HG03066 (cell line): ENCODE measurements around the gene SLC28A1.

ENCODE experiments used
- ATAC-seq: cut with Tn5 transposase; IDR thresholded peaks from one replicate; pipeline ENCODE4 v1.9.1; 2021; ENCODE audit warnings: low read depth; ENCODE audit not compliant: unreplicated experiment

Gene SLC28A1

DNA sequence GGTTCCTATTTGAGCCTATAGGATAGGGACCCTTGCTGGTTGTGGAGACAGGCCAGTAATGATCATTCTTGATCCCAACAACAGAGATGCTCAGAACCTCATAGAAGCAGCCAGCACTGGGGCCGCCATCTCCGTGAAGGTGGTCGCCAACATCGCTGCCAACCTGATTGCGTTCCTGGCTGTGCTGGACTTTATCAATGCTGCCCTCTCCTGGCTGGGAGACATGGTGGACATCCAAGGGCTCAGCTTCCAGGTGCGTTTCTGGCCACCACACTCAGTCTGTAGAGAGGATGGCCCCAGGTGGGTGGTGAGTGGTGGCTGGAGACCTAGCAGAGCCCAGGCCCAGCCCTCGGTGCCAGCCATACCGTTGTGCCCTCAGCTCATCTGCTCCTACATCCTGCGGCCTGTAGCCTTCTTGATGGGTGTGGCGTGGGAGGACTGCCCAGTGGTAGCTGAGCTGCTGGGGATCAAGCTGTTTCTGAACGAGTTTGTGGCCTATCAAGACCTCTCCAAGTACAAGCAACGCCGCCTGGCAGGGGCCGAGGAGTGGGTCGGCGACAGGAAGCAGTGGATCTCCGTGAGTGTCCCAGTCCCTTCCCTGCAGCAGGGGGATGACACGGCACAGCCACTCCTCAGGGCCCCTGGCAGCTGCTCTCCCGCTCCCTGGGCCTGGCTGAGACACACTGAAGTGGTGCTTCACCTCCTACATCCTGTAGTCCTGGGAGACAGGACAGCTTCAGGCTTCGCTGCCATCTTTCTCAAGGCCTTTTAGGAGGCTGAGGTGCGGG, 50.7 kb downstream of the SLC28A1 start:
- ATAC-seq = no peak

DNA sequence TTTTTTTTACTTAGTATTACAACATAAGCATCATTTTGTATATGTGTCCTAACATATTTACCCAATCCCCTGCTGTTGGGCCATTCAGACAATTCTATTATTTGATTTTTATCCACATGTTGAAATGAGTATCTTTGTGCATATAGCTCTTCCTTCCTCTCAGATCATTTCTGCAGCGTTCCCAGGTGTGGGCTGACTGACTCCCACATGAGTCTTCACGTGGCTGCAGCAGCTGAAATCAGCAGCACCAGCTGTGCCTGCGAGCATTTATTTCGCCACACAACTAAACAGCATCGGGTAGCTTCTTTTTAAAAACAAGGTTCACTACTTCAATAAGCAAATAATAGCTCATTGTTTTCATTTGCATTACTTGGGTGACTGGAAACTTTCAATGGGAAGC, 52.7 kb downstream of the SLC28A1 start:
- ATAC-seq = no peak

DNA sequence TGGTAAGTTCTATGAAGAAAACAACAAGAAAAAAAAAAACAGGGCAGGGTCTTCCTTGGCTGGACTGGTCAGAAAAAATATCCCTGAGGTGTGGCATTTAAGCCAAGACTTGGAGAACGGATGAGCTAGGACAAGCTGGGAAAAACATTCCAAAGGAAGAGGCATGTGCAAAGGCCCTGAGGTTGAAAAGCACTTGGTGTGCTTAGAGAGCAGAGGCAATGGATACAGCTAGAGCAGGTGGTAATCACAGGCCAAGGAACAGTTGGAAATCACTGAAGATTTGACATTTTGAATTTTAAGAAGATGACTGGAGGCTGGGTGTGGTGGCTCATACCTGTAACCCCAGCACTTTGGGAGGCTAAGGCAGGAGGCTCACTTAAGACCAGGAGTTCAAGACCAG, 54.3 kb downstream of the SLC28A1 start:
- no peak for ATAC-seq

DNA sequence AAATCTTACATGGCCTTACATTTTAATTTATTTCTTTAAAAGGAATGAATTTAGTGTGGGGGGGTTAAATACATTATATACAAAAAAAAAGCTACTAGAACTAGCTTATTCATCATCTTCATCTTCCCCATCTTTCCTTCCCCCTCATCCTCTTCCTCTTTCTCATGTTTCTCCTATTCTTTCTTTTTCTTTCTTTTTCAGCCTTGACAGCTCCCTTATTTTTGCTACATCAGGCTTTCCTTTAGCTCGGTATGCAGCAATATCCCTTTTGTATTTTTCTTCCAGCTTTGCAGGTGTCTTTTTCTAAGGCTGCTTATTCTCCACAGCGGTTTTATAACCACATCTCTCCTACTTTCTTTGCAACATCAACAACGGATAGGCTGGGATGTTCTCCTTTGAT, 55.9 kb downstream of the SLC28A1 start:
- ATAC-seq = no peak

DNA sequence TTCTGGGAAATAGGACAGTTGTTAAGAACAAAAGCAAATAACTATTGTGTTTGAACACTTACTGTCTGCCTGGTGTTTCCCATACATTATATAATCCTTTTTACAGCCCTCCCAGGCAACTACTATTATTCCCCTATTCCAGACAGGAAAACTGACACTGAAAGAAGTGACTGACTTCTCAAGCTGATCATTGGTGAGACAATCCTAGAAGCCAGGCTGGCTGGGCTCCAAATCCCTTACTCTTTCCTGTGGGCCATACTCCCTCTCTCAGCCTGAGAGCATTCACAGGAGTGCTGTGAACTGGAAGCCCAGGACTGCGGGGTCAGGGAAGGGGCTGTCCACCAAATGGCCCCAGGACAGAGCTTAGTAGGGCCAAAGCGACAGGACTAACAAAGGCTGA, 58.0 kb downstream of the SLC28A1 start:
- no peak for ATAC-seq

DNA sequence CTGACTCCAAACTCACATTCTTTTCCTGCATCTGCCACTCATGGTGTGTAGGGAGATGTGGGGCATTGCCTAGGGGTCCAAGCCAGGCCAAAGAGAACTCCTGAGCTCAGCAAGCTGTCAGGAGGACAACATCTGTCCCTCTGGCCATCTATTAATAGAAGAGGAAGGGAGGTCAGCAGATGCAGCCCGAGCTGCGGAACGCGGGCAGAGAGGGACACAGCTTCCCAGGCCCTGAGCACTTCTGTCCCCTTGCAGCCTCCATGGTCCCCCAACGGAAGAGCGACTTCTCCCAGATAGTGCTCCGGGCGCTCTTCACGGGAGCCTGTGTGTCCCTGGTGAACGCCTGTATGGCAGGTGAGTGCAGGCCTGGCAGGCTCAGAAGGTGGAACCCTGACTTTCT, 59.8 kb downstream of the SLC28A1 start:
- ATAC-seq = no peak

DNA sequence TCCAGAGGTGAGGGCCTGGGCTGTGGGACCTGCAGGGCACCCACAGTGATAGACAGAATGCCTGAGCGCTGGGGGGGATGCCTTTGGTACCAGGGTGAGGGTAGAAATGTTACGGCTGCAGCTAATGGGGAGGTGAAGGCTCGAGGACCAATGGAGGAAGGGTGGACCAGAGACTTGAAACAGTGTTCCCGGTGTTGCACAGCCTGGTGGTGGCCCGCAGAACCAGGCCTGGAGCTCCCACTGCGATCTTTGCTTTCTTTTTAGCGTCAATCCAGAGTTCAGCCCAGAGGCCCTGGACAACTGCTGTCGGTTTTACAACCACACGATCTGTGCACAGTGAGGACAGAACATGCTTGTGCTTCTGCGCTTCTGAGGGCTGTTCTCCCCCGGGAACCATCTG, 60.4 kb downstream of the SLC28A1 start:
- no peak for ATAC-seq

DNA sequence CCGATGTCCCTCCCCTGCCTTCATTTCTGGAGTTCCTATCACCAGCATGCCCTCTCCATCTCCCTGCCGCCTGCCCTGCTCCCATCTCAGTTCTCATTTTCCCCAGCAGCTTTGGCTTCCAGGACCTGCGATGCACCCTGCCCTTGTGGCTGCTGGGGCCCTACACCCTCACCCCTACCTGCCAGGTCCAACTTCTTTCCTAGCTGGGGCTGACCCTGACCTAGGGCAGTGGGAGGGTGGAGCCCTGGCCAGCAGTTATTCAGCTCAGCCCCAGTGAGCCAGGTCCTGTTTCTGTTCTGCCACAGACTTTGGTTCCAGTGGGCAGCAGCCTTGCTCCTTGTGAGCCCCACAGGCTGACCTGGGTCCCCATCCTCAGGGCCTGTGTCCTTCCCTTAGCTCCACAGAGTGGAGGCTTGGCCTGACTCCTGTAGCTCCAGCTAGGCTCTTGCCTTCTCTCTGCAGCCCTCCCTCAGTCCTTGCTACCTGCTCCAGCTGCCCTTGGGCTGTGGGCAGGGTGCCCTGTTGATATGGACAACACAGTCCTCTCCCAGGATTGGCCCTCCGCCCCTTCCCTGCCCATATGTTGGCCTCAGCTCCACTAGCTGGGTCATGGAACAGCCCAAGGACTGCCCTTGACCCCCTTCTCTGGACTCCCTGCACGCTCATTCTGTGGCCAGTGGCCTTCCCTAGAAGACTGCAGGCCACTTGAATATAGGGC, 62.5 kb downstream of the SLC28A1 start:
- ATAC-seq = no peak

DNA sequence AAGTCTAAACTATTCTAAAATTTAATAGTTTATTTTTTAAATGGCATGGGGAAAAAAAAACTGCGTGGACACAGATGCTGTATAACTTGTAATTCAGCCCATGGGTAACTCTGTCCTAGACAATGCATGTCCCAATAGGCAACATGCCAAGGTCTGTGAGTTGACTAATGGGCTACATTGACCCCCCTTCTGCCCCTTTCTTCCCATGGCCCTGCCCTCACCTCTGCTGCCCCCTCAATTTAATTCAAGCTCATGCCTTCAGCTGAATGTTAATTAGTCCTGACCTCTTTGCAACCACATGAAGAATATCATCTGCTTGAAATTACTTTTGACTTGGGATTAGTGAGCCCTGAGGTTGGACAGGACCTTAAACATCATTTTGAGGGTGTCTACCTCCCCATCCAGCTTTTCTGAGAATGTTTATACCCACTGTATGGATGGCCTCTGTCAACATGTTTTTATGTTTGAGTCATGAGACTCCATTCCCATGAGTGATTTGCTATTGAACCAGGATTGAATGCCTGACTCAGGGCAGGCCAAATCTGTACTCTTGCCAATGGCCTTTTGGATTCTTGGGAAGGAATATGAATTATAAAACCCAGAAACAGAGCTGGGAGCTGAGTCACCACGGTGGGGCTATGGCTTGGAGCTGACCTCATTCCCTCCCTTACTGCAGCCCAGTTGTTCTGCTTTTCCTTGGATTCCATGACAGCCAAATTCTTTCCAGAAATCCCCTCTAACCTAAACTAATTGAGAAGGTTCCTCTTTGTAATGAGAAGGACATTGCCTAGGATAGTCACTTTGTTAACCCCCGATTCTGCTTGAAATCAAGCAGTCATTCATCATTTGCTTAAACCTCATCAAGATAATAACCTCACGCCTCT, 63.7 kb downstream of the SLC28A1 start:
- no peak for ATAC-seq

DNA sequence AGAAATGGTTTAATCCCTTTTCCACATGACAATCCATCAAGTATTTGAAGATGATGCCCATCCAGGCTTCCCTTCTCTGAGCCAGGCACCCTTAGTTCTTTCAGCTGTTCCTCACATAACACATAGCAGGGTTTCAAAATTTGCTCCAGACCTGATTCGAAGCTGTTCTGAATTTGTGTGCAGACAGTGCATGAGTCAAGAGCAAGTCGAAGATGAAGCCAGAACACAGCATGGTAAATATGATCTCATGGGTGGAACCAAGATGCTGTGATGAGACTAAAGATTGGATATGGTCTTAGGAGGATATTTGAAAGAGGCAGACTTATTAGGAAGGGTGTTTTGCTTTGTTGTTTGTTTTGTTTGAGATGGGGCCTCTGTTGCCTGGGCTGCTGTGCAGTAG, 64.6 kb downstream of the SLC28A1 start:
- ATAC-seq = no peak

DNA sequence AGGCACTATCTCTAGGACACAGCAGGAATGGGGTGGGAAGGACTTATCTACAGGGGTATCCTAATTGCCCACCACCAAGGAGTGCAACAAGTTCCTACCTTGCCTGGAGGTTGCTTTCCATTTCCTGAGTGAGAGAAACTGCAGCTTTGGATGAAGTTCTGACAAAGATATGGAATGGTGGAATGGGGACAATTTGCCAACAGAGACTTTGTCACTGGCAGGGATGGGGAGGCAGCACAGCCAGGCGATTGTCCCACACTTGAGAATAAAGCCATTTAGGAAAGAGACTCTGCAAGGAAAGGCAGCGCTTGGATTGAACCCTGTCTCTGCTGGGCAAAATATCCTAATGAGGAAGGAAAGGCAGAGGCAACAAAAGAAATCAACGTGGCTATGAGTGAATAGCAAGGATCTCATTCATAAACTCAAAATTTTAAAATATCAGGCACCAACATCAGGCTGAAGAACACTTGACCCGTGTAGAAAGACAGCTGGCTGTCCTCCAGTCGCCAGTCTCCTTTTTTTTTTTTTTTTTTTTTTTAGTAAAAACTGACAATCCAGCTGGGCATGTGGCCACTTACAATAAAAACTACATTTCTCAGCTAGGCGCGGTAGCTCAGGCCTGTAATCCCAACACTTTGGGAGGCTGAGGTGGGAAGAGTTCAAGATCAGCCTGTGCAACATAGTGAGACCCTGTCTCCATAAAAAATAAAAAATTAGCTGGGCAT, 65.5 kb downstream of the SLC28A1 start:
- ATAC-seq = no peak

DNA sequence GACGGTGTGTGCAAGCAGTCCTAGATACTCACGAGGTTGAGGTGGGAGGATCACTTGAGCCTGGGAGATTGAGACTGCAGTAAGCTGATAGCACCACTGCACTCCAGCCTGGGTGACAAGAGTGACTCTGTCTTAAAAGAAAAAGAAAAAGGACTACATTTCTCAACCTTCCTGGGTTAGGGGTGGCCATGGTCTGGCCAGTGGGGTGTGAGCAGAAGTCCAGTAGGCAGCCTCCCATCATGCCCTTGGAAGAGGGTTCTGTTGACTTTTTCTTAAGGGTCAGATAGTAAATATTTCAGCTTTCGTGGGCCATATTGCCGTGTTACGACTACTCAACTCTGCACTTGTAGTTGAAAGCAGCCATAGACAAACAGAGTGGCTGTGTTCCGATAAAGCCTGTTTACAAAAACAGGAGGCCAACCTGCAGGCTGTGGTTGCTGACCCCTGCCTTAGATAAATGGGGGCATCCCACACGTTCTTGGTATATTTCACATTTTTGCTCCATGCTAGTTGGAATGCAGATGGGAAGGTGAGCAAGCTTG, 66.2 kb downstream of the SLC28A1 start:
- ATAC-seq = no peak

DNA sequence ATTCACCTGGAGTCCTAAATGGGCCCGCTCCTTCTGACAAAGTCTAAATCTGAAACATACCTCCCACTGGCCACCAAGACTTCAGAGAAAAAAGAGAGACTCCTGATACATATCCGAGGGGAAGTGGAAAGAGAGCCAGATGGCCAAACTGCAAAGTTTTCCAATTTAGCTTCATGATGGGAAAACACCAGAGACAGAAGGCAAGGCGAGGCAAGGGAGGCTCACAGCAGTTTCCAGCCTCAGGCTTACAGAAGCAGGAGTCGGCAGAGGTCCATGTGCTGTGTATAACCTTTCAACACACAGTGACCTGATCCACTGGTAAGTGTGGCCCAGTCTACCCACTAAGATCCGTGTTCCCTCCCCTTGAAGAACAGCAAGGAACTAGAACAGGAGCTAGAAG, 67.3 kb downstream of the SLC28A1 start:
- ATAC-seq = no peak

DNA sequence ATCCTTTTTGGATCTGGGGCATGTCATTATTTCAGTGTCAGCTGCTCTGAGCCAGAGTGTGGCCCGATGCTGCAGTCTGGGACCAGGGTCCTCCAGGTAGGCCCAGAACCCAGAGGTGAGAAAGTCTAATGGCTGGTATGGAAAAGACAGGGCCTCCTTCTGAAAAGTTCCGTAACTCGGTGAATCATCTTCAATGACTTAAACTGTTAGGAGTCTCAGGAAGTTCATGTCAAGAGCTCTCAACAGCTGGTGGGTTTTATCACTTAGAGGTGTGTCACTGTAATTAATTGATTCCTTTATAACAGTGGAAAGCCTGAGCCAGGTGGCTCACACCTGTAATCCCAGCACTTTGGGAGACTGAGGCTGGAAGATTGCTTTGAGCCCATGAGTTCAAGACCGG, 68.7 kb downstream of the SLC28A1 start:
- ATAC-seq = no peak

DNA sequence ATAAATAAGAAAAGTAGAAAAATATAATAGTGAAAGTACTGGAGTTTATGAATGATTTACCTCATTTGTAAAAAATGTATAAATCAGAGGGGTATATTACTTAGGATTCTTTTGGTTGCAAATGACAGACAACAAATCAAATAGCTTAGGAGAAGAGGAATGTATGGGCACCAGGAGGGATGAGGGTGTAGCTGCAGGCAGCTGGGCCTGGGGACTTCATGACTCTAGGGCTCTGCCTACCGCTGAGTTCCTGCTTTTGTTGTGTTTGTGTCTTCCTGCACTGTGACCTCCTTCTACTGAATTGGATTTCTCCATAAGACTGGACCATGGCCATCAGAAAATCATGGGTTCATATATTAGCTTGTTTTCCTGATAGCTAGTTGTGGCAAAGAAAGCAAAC, 69.3 kb downstream of the SLC28A1 start:
- no peak for ATAC-seq

DNA sequence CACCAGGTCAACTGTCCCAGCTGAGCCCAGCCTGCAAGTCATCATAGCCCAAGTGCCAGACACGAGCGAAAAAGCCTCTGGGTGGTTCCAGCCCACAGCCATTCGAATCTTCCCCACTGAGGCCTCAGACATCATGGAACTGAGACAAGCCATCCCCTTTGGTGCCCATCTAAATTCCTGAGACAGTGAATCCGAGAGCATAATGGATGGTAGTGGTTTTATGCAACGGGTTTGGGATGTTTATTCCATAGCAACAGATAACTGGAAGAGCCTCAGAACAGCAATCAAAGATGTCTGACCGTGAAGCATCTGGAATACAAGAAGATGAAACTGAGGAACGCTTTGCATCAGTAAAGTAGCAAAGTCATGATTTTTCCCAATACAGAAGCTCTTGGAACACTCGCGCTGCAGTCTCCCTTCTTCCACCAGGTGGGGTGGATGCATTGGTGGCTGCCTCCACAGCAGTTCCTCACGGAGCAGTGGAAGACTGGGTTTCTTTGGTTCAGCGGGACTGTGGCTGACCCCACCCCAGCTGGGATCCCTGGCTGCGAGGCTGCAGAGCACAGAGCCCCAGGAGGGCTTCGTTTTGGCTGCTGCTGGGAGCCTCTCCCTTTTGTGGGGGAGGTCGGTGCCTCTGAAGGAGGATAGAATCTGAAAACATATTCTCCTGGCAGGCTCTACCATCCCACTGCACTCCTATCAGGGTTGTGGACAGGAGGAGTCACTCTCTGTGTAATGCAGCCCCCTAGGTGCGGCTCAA, 70.8 kb downstream of the SLC28A1 start:
- no peak for ATAC-seq

DNA sequence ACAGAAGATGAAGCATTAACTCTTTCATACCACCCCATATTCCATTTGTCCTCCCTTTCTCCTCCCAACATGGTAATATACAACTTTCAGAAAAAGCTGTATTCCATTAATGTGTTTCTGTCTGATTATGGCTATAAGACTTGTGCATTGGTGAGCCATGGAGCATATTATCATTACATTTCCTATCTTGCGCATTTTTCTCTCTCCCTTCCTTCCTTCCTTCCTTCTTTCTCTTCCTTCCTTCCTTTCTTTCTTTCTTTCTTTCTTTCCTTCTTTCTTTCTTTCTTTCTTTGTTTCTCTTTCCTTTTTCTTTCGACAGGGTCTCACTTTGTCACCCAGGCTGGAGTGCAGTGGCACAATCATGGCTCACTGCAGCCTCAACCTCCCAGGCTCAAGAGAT, 71.7 kb downstream of the SLC28A1 start:
- no peak for ATAC-seq

DNA sequence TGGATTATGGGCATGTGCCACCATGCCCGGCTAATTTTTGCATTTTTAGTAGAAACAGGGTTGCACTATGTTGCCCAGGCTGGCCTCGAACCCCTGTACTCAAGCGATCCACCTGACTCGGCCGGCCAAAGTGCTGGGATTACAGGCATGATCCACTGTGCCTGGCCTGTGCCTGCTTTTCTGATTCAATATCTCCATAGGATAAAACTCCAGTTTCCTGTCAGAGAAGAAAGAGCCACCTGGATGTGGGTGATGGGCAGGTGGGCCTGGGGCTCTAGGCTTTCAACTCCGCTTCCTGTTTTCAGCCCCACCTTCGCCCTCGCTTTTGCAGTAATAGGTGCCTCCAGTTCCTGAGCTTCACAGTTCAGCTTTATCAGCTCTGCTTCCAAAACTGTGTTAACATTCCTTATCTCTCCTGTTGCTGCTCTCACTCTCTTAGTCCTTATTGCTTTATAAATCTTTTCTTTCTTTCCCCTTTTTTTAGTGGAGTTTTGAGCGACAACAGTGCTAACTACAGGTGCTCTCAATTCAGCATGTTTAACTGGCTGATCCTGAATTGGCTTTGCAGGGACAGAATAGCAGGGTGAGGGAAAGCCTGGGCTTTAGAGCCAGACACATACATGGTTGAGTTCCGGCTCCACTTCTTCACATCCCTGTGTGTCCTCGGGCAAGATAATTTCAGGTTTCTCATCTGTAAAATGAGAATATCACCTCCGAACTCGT, 76.1 kb downstream of the SLC28A1 start:
- no peak for ATAC-seq

DNA sequence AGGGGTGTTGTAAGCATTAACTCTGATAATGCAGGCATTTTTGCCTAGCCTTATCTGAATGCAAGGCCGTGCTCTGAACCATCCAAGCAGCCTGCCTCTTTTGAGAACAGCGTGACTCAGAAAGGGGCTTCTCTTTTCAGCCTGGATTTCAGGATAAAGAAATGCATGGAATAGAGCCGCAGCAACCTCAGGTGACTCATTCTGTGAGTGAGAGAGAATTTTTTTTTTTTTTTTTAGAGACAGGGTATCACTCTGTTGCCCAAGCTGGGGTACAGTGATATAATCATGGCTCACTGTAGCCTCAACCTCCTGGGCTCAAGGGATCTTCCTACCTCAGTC, 76.6 kb downstream of the SLC28A1 start:
- no peak for ATAC-seq
